Measurements from ENCODE around the gene NKG7.
A peak's percentile ranks its signal among the peaks of the same experiment; 100 is the strongest.

The NKG7 gene

GRCh38 chr19:51415187-51415586 lies 42.7 kb upstream of the NKG7 start:
- no peak overlapping the region for H4K8ac ChIP-seq (ENCODE audit: low read length)
- no peak overlapping the region for H2AFZ ChIP-seq (ENCODE audit: low read depth, low read length)
- no peak overlapping the region for H2BK15ac ChIP-seq (ENCODE audit: low read depth, poor library complexity, severe bottlenecking)
- no peaks in the 10 kb centered on the region for H3K36me3 ChIP-seq (ENCODE audit: control insufficient read depth in 1 of 2, insufficient read depth in 2 of 2, low read depth in 1 of 2, low read length in 2 of 2)
- WGBS, result 79% methylated on average over 12 of the region's 12 CpGs
- no peak overlapping the region for H2BK120ac ChIP-seq (ENCODE audit: low read depth, low read length)
- no peak overlapping the region for H2BK12ac ChIP-seq (ENCODE audit: low read length in 2 of 2)
- H3K9ac ChIP-seq (ENCODE audit: low read length), result no peak overlapping the region
- no peak overlapping the region for H3K18ac ChIP-seq (ENCODE audit: low read depth in 1 of 2, low read length in 2 of 2)
- no peak overlapping the region for H2AK5ac ChIP-seq (ENCODE audit: low read length, severe bottlenecking)
- H3K14ac ChIP-seq (ENCODE audit: low read length in 2 of 2), result no peak overlapping the region
- H2BK5ac ChIP-seq (ENCODE audit: low read depth, low read length, poor library complexity, severe bottlenecking), result no peak overlapping the region
- no peak for DNase-seq
- H4K91ac ChIP-seq (ENCODE audit: low read length), result no peak overlapping the region
- no peak overlapping the region for H3K4ac ChIP-seq (ENCODE audit: low read depth in 1 of 2, low read length in 2 of 2)
- no peaks in the 10 kb centered on the region for H3K79me1 ChIP-seq (replicated peaks; ENCODE audit: low read length, poor library complexity, severe bottlenecking)
- H3K27me3 ChIP-seq (ENCODE audit: control insufficient read depth in 1 of 2, insufficient read depth in 1 of 2, low read length in 2 of 2), result peaks cover 0 to 26% of the 10 kb centered on the region in 2 experiments
- H3K9me3 ChIP-seq (ENCODE audit: control insufficient read depth, low read length), result no peaks in the 10 kb centered on the region
- H3K4me2 ChIP-seq (ENCODE audit: low read length, poor library complexity, severe bottlenecking), result no peak overlapping the region
- no peak overlapping the region for H3K23ac ChIP-seq (ENCODE audit: low read length in 2 of 2)
- H3K27ac ChIP-seq (ENCODE audit: low read length, poor library complexity, severe bottlenecking), result no peak overlapping the region
- no peak overlapping the region for H3K4me3 ChIP-seq (ENCODE audit: insufficient read depth in 1 of 2, low read depth in 1 of 2, low read length in 2 of 2)
- no peaks in the 10 kb centered on the region for H3K4me1 ChIP-seq (ENCODE audit: control insufficient read depth, insufficient read depth, low read depth, low read length)

DNA sequence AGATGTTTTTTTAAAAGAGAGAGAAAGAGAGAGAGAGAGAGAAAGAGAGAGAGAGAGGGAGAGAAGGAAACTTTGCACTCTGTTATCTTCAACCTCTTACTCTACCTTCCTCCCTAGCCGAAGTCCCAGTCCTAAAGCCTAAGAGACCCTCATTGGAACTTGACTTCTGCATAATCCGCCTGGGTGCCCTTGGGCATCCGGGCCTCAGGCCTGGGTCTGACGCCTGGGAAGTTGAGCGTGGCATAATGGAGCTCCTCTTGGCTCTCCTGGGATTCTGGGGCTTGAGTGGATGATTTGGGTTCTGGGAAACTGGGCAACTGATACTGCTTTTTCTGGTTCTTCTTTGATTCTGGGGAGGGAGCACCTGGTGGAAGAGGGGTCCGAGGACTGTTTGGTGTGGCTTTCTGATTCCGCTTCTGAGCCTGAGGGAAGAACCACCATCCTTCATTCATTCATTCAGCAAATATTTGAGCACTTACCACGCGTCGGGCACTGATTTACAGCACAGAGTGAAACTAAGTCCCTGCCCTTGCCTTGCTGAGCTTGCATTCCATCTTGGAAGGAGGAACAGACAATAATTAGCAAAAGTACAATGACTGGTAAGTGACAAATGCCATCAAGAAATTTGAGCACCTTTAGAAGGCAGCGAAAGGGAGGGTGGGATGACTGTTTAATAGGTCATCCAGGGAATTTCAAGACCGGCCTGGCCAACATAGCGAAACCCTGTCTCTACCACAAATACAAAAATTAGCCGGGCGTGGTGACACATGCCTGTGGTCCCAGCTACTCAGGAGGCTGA lies 38.7 kb upstream of the NKG7 start:
- H3K4me2 ChIP-seq (ENCODE audit: low read length, poor library complexity, severe bottlenecking), result no peak overlapping the region
- H3K27ac ChIP-seq (ENCODE audit: low read length, poor library complexity, severe bottlenecking), result no peak overlapping the region
- DNase-seq, result no peak
- H3K4ac ChIP-seq (ENCODE audit: low read depth in 1 of 2, low read length in 2 of 2), result no peak overlapping the region
- no peak overlapping the region for H4K8ac ChIP-seq (ENCODE audit: low read length)
- no peak overlapping the region for H3K9ac ChIP-seq (ENCODE audit: low read length)
- H3K4me3 ChIP-seq (ENCODE audit: insufficient read depth in 1 of 2, low read depth in 1 of 2, low read length in 2 of 2), result no peak overlapping the region
- H2AK5ac ChIP-seq (ENCODE audit: low read length, severe bottlenecking), result no peak overlapping the region
- H2BK120ac ChIP-seq (ENCODE audit: low read depth, low read length), result no peak overlapping the region
- H2BK12ac ChIP-seq (ENCODE audit: low read length in 2 of 2), result no peak overlapping the region
- H2BK5ac ChIP-seq (ENCODE audit: low read depth, low read length, poor library complexity, severe bottlenecking), result no peak overlapping the region
- WGBS, result 86% methylated on average over 15 of the region's 15 CpGs
- no peak overlapping the region for H2AFZ ChIP-seq (ENCODE audit: low read depth, low read length)
- H3K4me1 ChIP-seq (ENCODE audit: control insufficient read depth, insufficient read depth, low read depth, low read length), result no peaks in the 10 kb centered on the region
- no peaks in the 10 kb centered on the region for H3K9me3 ChIP-seq (ENCODE audit: control insufficient read depth, low read length)
- H3K23ac ChIP-seq (ENCODE audit: low read length in 2 of 2), result no peak overlapping the region
- H3K27me3 ChIP-seq (ENCODE audit: control insufficient read depth in 1 of 2, insufficient read depth in 1 of 2, low read length in 2 of 2), result peaks cover 0 to 24% of the 10 kb centered on the region in 2 experiments
- H4K91ac ChIP-seq (ENCODE audit: low read length), result no peak overlapping the region
- no peaks in the 10 kb centered on the region for H3K79me1 ChIP-seq (replicated peaks; ENCODE audit: low read length, poor library complexity, severe bottlenecking)
- H2BK15ac ChIP-seq (ENCODE audit: low read depth, poor library complexity, severe bottlenecking), result no peak overlapping the region
- no peak overlapping the region for H3K18ac ChIP-seq (ENCODE audit: low read depth in 1 of 2, low read length in 2 of 2)
- no peaks in the 10 kb centered on the region for H3K36me3 ChIP-seq (ENCODE audit: control insufficient read depth in 1 of 2, insufficient read depth in 2 of 2, low read depth in 1 of 2, low read length in 2 of 2)
- no peak overlapping the region for H3K14ac ChIP-seq (ENCODE audit: low read length in 2 of 2)

GRCh38 chr19:51407511-51408131 lies 35.2 kb upstream of the NKG7 start:
- Histone ChIP-seq H3K4me3 (ENCODE audit: insufficient read depth in 1 of 2, low read depth in 1 of 2, low read length in 2 of 2) (no peak overlapping the region), H4K91ac (ENCODE audit: low read length) (no peak overlapping the region), H2AFZ (ENCODE audit: low read depth, low read length) (no peak overlapping the region), H3K9ac (ENCODE audit: low read length) (no peak overlapping the region), H3K14ac (ENCODE audit: low read length in 2 of 2) (no peak overlapping the region), H3K4me2 (ENCODE audit: low read length, poor library complexity, severe bottlenecking) (no peak overlapping the region), H3K27ac (ENCODE audit: low read length, poor library complexity, severe bottlenecking) (no peak overlapping the region), H2BK12ac (ENCODE audit: low read length in 2 of 2) (no peak overlapping the region), H3K23ac (ENCODE audit: low read length in 2 of 2) (no peak overlapping the region), H3K79me1 (replicated peaks; ENCODE audit: low read length, poor library complexity, severe bottlenecking) (no peaks in the 10 kb centered on the region), H3K4me1 (ENCODE audit: control insufficient read depth, insufficient read depth, low read depth, low read length) (no peaks in the 10 kb centered on the region), H2BK120ac (ENCODE audit: low read depth, low read length) (no peak overlapping the region), H3K9me3 (ENCODE audit: control insufficient read depth, low read length) (peaks cover 10% of the 10 kb centered on the region), H3K4ac (ENCODE audit: low read depth in 1 of 2, low read length in 2 of 2) (no peak overlapping the region), H2BK15ac (ENCODE audit: low read depth, poor library complexity, severe bottlenecking) (no peak overlapping the region), H2BK5ac (ENCODE audit: low read depth, low read length, poor library complexity, severe bottlenecking) (no peak overlapping the region), H3K27me3 (ENCODE audit: control insufficient read depth in 1 of 2, insufficient read depth in 1 of 2, low read length in 2 of 2) (peaks cover 0 to 13% of the 10 kb centered on the region in 2 experiments), H2AK5ac (ENCODE audit: low read length, severe bottlenecking) (no peak overlapping the region), H4K8ac (ENCODE audit: low read length) (no peak overlapping the region), H3K36me3 (ENCODE audit: control insufficient read depth in 1 of 2, insufficient read depth in 2 of 2, low read depth in 1 of 2, low read length in 2 of 2) (no peaks in the 10 kb centered on the region), H3K18ac (ENCODE audit: low read depth in 1 of 2, low read length in 2 of 2) (no peak overlapping the region)
- 63% methylated on average over 6 of the region's 6 CpGs for WGBS
- peak; percentile 21 for DNase-seq

DNA sequence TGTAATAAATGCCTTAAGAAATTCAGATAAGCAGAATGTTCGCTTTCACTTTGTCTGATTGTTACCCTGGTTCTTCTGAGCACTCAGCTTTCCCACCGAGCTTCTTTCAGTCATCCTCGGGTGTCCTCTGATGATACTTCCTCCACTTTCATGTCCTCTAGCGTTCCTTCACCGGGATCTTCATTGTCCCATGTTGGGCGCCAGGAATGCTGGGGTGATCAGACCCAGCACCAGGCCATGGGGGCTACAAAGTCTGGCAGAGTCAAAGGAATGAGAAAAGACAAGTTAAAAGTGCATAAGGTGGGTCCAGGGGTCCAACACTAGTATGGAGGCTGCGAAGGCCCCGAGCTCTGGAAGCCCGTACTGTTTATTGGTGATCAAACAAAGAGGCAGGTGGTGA lies 29.7 kb upstream of the NKG7 start:
- H2BK5ac ChIP-seq (ENCODE audit: low read depth, low read length, poor library complexity, severe bottlenecking), result no peak overlapping the region
- H4K8ac ChIP-seq (ENCODE audit: low read length), result no peak overlapping the region
- H3K27ac ChIP-seq (ENCODE audit: low read length, poor library complexity, severe bottlenecking), result no peak overlapping the region
- peaks cover 21% of the 10 kb centered on the region for H3K9me3 ChIP-seq (ENCODE audit: control insufficient read depth, low read length)
- no peak overlapping the region for H4K91ac ChIP-seq (ENCODE audit: low read length)
- H3K18ac ChIP-seq (ENCODE audit: low read depth in 1 of 2, low read length in 2 of 2), result no peak overlapping the region
- H3K4me3 ChIP-seq (ENCODE audit: insufficient read depth in 1 of 2, low read depth in 1 of 2, low read length in 2 of 2), result peak overlapping the region in 1 of 2 experiments; percentile 24
- no peak overlapping the region for H3K9ac ChIP-seq (ENCODE audit: low read length)
- no peak overlapping the region for H2BK120ac ChIP-seq (ENCODE audit: low read depth, low read length)
- no peaks in the 10 kb centered on the region for H3K36me3 ChIP-seq (ENCODE audit: control insufficient read depth in 1 of 2, insufficient read depth in 2 of 2, low read depth in 1 of 2, low read length in 2 of 2)
- no peak overlapping the region for H2AFZ ChIP-seq (ENCODE audit: low read depth, low read length)
- no peak overlapping the region for H3K4ac ChIP-seq (ENCODE audit: low read depth in 1 of 2, low read length in 2 of 2)
- no peaks in the 10 kb centered on the region for H3K79me1 ChIP-seq (replicated peaks; ENCODE audit: low read length, poor library complexity, severe bottlenecking)
- H3K4me1 ChIP-seq (ENCODE audit: control insufficient read depth, insufficient read depth, low read depth, low read length), result no peaks in the 10 kb centered on the region
- no peaks in the 10 kb centered on the region for H3K27me3 ChIP-seq (ENCODE audit: control insufficient read depth in 1 of 2, insufficient read depth in 1 of 2, low read length in 2 of 2)
- no peak overlapping the region for H2BK12ac ChIP-seq (ENCODE audit: low read length in 2 of 2)
- H3K23ac ChIP-seq (ENCODE audit: low read length in 2 of 2), result no peak overlapping the region
- no peak for DNase-seq
- WGBS, result 86% methylated on average over 9 of the region's 9 CpGs
- H2AK5ac ChIP-seq (ENCODE audit: low read length, severe bottlenecking), result no peak overlapping the region
- H3K4me2 ChIP-seq (ENCODE audit: low read length, poor library complexity, severe bottlenecking), result no peak overlapping the region
- no peak overlapping the region for H3K14ac ChIP-seq (ENCODE audit: low read length in 2 of 2)
- H2BK15ac ChIP-seq (ENCODE audit: low read depth, poor library complexity, severe bottlenecking), result no peak overlapping the region
